HG02623 (cell line): ENCODE measurements around the gene CERS4.
"Not testable (repeated sequence)": the region's sequence is repeated elsewhere in the genome, so short reads cannot be mapped to it uniquely, and the experiment has no call there.

Source experiments
- ATAC-seq: cut with Tn5 transposase; IDR thresholded peaks from one replicate; pipeline ENCODE4 v1.9.1; 2021; ENCODE audit warnings: moderate library complexity; ENCODE audit not compliant: unreplicated experiment

CERS4 gene

DNA sequence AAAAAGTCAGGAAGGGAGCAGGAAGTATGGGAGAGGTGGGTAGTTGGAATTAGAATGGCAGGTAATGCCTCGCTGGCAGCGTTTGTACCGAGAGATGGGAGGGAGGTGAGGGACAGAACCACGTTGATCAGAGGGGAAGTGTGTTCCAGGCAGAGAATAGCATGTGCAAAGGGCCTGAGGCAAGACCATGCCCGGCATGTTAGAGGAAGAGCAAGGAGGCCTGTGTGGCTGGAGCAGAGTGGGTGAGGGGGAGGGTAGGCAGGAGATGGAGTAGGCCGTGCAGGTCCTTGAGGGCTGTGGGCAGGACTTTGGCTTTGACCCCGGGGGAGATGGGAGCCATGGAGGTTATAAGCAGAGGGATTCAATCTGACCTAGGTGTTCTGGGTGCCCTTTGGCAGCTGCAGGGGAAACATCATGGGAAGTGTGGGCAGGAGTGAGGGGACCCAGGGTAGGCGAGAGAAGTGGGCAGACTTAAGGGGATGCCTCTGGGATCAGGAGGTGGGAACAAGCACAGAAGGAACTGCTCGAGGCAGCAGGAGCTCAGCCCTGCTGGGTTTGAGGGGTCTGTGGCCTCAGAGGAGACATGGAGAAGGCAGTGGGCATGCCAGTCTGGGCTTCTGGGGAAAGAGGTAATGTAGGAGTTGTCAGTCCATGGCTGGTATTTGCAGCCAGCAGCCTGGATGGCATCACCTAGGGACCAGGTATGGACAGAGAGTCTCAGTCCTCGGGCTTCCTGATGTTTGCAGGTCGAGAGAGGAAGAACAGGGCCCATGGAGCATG is 50.2 kb downstream of the CERS4 start:
- no peak for ATAC-seq

DNA sequence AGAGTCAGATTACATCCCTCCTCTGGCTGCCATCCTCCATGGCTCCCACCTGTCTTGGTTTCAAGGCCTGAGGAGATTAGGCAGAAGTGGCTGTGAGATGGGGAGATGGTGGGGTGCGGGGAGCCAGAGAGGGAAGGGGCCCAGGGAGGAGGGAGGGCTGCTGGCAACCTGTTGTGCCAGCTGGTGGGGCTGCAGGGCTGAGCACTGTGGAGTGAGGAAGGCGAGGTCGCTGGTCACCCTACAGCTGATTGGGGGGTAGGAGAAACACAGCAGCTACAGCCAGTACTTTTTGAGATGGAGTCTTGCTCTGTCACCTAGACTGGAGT is 50.7 kb downstream of the CERS4 start:
- no peak for ATAC-seq

DNA sequence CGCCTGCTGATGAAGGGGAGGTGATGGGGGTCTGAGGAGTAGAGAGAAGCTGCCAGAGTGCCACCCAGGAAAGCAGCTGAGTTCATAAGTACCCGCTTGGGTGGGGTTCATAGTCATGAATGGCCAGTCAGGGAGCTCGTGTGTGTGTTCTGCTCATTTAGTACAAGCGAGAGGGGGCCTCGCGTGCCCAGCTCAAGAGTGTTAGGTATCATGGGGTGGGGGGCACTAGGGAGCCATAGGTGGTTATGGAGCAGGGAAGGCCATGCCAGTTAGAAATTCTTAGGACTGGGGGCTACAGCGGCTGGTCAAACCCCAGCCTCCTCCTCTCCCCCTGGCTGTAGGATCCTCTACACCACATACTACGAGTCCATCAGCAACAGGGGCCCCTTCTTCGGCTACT is 52.2 kb downstream of the CERS4 start:
- no peak for ATAC-seq

DNA sequence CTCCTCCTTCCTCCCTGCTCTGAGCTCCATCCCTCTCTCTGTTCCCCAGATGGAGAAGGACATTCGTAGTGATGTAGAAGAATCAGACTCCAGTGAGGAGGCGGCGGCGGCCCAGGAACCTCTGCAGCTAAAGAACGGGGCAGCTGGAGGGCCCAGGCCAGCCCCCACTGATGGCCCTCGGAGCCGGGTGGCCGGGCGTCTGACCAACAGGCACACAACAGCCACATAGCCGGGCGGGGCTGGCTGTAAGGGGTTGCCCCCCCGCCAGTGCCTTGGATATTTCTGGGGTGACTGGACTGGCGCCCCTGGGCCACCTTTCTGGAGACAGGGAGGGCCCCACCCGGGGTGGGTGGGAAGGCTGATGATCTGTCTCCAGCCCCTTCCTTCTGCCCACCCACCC is 52.7 kb downstream of the CERS4 start:
- ATAC-seq = no peak

DNA sequence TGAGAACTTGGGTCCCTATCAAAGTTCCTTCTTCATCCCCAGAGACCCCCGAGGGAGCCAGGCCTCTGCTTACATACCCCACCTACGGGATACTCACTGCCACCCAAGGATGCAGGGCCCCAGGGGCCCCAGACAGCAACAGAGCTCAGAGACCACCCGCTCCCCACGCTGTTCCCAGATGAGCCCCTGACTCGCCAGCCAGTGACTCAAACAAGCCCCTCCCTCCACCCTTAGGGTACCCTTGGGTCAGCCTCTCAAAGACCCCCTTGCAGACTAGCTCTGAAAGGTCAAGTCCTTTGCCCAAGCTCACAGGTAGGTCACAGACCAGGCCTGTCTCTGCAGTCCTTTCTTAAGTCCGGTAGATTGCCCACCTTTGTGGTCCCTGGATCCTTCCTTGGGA is 53.3 kb downstream of the CERS4 start:
- ATAC-seq = no peak

DNA sequence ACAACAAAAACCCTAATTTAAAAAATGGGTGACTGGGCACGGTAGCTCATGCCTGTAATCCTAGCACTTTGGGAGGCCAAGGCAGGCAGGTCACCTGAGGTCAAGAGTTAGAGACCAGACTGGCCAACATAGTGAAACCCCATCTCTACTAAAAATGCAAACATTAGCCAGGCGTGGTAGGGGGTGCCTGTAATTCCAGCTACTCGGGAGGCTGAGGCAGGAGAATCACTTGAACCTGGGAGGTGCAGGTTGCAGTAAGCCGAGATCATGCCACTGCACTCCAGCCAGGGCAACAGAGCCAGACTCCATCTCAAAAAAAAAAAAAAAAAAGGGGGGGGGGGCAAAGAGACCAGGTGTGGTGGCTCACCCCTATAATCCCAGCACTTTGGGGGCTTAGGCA is 55.1 kb downstream of the CERS4 start:
- not testable (repeated sequence) for ATAC-seq

DNA sequence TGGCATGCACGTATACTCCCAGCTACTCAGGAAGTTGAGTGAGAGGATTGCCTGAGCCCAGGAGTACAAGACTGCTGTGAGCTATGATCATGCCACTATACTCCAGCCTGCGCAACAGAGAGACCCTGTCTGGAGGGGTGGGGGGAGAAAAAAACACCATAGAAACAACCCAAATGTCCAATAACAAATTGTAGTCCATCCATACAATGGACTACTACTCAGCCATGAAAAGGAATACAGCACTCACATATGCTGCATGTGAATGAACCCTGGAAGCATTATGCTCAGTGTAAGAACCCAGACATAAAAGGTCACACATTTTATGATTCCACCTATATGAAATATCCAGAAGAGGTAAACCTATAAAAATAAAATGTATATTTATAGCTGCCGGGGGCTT is 56.7 kb downstream of the CERS4 start:
- no peak for ATAC-seq

DNA sequence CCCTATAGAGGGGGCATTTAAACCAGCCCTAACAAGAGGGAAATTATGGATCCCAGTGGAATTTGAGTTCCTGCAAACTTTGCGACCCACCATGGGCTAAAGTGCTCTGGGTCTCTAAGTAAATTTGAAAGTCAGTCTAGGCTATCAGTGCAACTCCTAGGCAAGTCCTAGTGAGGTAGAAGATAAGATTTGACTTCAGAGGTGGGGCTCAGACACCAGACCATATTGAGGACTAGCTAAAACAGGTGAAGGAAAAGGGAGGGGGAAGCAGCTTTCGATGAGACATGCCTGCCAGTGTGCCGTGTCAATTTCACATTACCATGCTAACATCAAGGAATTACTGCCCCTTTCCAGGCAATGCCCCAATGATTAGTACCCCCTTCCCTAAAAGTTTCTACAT is 60.6 kb downstream of the CERS4 start:
- ATAC-seq = no peak

DNA sequence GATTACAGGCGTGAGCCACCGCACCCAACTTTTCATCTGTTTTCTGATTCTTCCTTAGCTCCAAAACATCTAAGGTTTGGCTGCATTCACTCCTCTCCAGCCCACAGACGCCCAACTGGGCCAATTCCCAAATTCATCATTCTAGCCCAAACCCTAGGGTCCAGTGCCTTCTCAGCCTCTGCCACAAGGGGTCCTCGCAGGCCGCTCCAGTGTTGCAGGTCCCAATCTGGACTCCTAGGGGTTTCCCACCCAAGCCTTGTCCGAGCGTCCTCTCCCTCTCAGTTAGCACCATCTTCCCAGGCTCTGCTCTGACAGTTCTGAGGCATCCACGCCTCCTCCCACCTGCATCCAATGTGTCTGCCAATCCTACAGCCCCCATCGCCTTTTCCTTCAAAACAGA is 67.3 kb downstream of the CERS4 start:
- ATAC-seq = not testable (repeated sequence)

DNA sequence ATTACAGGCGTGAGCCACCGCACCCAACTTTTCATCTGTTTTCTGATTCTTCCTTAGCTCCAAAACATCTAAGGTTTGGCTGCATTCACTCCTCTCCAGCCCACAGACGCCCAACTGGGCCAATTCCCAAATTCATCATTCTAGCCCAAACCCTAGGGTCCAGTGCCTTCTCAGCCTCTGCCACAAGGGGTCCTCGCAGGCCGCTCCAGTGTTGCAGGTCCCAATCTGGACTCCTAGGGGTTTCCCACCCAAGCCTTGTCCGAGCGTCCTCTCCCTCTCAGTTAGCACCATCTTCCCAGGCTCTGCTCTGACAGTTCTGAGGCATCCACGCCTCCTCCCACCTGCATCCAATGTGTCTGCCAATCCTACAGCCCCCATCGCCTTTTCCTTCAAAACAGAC is 82.2 kb downstream of the CERS4 start:
- not testable (repeated sequence) for ATAC-seq

DNA sequence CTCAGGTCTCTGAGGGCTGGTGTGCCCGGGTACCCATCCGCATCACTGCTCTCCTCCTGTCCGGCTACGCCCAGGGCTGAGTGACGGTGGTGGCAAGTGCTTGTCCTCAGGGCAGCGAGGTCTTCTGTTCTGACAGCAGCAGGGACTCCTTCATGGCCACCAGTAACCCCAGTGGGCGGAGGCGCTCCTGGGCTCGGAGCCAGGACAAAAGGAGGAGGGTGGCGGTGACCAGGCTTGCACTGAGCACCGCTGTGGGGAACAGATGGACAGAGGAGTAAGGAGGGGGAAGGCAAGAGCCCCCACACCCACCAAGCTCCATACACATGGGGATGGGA is 93.2 kb downstream of the CERS4 start:
- no peak for ATAC-seq

DNA sequence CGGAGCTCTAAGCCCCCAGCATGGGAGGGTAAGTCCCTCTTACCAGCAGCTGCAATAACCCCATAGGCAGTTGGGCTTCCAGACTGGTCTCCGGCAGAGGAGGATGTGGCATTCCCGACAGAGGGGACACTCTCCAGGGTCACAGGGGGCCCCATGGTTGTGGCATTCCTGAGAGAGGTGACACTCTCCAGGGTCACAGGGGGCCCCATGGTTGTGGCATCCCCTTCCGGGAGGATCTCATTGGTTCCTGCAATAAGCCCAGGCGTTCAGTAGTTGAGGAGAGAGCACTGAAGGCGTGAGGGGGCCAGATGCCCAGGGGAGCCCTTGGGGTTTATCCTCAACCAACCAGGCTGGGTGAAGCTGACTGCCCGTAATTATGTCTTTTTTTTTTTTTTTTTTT is 93.6 kb downstream of the CERS4 start:
- ATAC-seq = no peak

DNA sequence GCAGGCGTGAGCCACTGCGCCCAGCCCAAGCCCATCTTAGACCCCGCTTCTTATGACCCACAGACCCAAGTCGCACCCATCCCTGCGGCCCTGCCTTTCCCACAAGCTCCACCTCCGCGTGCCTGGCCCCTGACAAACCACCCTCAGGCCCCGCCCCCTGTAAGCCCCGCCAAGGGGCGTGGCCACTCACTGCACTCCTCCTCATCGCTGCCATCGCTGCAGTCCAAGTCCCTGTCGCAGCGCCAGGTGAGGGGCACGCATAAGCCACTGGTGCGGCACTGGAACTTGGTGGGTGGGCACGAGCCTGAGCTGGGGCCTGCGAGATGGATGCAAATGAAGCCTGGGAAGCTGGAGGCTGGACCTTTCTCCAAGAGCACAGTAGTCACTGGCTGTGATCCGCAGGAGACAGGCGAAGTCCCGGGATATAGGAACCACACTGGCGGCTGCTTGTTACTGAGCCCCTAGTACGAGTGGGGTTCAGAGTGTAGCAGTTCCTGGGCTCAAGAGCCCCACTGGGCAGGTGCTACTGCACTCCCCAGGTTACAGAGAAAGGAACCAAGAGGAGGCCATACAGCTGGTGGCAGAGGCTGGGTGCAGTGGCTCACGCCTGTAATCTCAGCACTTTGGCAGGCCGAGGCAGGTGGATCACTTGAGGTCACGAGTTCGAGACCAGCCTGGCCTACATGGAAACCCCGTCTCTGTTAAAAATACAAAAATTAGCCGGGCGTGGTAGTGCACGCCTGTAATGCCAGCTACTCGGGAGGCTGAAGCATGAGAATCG is 95.9 kb downstream of the CERS4 start:
- ATAC-seq = no peak

DNA sequence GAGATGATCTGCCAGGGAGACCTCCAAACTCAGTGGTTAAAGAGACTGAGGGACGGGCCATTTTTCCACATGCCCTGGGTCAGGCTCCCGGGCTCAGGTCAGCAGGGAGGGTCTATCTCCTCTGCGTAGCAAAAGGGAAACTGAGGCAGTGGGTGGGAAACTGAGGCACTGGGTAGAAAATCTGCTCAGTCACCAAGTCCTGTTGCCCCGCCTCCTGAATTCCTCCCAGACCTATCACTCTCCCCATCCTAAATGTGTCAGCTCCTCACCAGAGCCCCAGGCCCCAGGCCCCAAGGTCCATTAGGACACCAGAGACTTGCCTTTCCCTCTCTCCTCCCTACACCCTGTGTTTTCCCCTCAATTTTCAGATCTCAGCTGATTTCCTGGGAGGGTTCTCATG is 96.6 kb downstream of the CERS4 start:
- no peak for ATAC-seq

DNA sequence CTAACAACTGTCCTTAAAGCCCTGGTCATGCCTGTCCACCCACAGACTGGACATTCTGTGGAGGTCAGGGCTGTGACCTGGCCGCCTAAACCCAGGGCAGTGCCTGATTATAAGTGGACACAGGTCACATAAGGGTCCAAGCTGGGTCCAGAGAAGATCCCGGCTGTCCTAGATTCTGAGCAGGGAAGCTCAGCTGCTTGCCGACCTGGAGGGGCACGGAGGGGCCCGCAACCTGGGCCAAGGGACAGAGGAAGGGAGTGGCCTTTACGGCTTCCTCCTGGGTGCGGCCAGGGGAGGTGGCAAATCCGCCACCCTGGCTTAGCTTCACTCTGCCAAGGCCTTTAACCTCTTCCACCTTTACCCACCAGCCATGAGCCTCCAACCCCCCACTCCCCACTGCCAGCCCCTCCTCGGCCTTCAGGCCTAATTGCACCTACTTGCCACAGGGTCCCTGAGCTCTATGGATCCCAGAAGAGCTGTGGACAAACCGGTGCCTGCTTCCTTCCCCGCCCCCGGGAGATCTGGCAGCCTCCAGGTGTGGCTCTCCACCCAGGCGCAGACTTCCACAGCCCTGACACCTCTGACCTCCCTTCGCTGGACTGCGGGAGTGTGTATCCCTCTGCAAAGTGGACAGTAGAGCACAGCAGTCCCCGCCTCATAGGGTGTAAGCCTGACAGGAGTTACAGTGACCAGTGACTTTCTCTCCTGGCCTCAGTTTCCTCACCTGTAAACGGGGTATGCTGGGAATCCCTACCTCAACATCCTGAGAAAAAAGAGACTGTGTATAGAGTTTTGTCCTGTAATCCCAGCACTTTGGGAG is 97.3 kb downstream of the CERS4 start:
- ATAC-seq = no peak

DNA sequence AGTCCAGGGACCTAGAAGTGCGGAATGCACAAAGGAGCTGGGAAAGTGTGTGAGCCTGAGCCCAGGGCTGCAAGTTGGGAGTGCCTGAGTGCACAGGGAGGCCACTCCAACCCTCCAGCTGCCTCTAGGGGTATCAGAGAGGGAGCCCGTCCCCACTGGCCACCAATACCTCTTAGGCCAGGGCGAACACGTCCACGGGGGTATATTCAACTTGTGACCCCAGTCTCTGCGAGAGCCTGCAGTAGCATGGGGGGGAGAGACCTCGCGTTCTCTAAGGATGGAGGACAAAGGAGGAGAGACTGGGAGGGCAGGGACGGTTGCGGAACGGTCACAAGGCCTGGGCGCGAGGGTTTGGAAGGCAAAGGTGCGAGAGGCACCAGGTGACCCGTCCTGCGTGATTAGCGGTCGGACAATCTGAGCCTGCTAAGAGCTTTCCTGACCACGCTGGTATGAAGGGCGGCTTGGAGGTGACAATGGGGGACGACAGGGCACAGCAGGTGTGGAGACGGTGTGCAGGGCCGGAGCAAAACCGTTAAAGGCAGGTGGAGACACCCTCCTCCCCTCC is 98.3 kb downstream of the CERS4 start:
- no peak for ATAC-seq

DNA sequence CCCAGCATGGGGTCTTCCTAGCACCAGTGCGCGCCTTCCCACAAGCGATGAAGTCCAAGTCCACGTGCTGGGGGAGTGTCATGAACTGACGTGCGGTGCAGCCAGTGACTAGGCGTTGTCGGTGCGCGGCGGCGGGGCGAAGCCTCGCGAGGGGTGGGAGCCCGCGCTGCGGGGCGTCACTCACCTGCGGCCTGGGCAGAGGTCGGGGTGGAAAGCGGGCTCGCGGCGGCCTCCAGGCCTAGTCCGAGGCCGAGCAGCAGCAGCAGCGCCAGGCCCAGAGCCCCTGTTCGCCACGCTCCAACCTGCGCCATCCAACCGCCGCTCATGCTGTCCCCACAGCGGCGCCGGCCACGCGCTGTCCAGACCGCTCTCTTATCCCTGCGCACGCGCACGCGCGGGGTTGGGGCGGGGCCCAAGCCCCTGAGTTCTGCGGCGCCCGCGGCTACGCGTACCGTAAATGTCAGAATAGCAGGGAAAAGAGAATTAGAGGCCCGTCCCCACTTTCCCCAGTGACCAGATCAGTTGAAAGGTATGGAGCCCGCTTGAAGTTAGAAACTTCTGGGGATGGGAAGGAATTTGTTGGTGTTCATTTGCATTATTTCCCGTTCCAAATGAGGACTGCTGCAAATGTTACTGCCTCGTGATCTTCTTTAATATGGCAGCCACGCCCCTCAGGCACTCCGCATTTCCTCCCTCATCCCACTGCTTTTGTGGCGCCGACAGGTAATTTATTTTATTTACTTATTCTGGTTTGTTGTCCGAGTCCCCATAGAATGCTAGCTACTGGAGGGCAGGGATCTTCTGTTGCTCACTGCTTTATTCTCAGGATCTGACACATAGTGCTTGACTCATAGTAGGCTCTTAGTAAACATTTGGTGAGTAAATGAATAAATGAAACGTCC is 99.0 kb downstream of the CERS4 start, which contains the start of gene CD320:
Gene CD320 (minus strand): TSS at position 394 of the 902 bp plus-strand sequence. CDS start 68 bp downstream, at position 326.
- ATAC-seq = peak; percentile 75

DNA sequence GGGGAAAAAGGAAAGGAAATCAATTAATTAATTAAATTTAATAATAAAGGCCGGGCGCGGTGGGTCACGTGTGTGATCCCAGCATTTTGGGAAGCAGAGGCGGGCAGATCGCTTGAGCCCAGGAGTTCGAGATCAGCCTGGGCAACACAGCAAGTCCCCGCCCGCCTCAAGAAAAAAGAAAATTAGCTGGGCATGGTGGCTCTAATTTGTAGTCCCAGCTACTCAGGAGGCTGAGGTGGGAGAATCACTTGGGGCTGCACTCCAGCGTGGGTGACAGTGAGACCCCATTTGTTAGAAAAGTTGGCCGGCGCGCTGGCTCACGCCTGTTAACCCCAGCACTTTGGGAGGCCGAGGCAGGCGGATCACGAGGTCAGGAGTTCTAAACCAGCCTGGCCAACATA is 99.7 kb downstream of the CERS4 start:
- no peak for ATAC-seq

DNA sequence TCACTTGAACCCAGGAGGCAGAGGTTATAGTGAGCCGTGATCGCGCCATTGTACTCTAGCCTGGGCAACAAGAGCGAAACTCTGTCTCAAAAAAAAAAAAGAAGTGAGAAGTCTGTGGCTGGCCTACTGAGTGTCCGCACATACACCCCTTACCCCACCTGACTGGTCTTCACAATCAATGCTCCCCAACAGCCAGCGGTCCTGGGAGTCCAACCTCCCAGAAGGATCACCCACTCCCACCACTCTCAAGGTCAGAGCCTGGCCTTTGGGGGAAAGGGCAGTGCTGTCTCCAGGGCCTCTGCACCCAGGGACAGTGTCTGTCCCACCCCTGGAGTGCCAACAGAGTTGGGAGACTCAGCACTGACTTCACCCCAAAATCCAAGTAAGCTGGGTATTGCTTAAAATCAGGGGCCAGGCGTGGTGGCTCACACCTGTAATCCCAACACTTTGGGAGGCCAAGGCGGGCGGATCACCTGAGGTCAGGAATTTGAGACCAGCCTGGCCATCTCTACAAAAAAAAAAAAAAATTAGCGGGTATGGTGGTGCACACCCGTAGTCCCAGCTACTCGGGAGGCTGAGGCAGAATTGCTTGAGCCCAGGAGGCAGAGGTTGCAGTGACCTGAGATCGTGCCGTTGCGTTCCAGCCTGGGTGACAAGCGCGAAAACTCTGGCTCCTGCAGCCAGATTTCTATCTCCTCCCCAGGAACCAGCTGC is 101.3 kb downstream of the CERS4 start:
- no peak for ATAC-seq
